Measurements from ENCODE around the gene ME2. TPM values are rescaled to one million over a fixed set of nuclear protein-coding genes. Genes with fewer than 3 reads are reported as not detected.
"Not testable (repeated sequence)": the region's sequence is repeated elsewhere in the genome, so short reads cannot be mapped to it uniquely, and the experiment has no call there.

ME2 gene
- total RNA-seq, 1 experiment from 2014 or later = 111 TPM

GRCh38 chr18:50859793-50860555 lies 18.9 kb upstream of the ME2 start:
- DNase-seq (ENCODE audit: low read depth) = no peak

- no peak for DNase-seq (ENCODE audit: low read depth)
Measured at GRCh38 chr18:50861617-50862016, 17.3 kb upstream of the ME2 start.

DNA sequence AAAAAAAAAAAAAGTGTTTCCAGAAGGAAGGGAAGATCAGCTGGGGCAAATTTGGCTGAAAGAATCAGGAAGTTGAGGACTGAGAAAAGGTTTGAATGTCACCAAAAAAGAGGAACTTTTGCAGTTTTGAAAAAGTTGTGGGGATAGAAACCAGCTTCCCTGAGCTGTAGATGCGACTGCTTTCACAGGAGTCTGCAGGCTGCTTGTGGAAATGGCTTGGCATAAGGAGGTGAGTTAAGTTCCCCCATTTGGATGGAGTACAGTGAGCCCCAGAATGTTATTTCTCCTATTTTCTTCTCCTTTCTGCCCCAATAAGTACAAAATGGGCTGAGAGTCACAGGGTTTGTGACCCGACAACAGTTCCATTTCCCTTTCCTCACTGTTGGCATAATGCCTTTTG lies 16.5 kb upstream of the ME2 start:
- no peak for DNase-seq (ENCODE audit: low read depth)

GRCh38 chr18:50863840-50864375 lies 15.0 kb upstream of the ME2 start:
- no peak for DNase-seq (ENCODE audit: low read depth)

- peak; percentile 58 for DNase-seq (ENCODE audit: low read depth)
Measured at GRCh38 chr18:50866765-50867164, 12.2 kb upstream of the ME2 start.

DNA sequence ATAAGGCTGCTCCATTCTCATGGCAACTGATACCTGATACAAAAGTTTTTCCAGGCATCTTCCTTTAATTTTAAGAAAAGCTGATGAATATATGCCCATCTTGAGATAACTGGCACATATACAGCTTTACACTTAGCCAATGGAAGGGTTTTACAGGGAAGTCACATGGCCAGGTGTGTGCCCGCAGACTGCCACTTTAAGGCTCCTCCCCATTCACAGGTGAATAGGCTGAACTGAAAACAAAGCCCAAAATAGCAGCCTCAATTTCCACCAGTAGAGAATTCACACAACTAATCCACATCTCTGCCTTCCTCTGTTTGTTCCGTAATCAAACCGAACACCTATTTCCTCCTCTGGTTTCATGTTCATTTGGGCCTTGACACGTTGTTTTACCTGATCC lies 9.8 kb upstream of the ME2 start:
- DNase-seq (ENCODE audit: low read depth) = no peak

DNA sequence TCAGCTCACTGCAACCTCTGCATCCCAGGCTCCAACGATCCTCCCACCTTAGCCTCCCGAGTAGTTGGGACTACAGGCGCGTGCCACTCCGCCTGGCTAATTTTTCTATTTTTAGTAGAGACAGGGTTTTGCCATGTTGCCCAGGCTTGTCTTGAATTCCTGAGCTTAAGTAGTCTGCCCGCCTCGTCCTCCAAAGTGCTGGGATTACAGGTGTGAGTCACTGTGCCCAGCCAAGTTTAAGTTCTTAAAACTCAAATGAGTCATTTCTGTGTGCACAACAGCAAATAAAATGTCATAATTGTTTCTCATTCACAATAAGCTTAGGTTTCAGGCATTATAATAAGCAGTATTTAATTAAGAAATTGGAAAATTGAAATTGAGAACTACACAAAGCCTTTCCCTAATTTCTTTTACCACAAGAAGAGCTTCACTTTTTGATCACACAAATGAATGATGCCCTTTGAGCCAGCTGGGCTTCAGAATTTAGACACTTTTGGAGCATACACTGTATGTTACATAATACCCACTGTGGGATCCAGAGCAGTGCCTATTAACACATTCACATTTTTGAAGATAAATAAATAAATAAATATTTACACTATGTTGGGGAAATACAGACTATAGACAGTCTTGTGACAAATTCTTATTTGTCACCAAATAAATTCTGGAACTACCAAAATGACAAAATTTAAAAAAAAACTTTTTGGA lies 8.6 kb upstream of the ME2 start:
- DNase-seq (ENCODE audit: low read depth) = peak; percentile 96

DNA sequence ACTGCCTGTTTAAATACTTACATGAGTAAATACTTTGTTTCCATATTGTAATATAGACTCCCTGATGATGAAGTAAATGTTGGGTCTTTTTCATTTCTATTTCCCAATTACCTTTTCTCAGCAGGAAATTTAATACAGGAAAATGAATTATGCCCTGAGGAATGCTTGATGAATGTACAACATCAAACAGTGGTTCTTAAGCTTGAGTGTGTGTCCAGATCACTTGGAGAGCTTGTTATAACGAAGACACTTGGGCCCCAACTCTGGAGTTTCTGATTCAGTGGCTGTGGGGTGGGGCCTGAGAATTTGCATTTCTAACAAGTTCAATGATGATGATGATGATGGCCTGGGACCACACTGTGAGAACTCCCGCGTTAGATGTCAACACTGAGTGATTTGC lies 7.1 kb upstream of the ME2 start:
- DNase-seq (ENCODE audit: low read depth) = peak; percentile 23

- DNase-seq (ENCODE audit: low read depth) = no peak
Measured at GRCh38 chr18:50875966-50876536, 2.9 kb upstream of the ME2 start.

DNA sequence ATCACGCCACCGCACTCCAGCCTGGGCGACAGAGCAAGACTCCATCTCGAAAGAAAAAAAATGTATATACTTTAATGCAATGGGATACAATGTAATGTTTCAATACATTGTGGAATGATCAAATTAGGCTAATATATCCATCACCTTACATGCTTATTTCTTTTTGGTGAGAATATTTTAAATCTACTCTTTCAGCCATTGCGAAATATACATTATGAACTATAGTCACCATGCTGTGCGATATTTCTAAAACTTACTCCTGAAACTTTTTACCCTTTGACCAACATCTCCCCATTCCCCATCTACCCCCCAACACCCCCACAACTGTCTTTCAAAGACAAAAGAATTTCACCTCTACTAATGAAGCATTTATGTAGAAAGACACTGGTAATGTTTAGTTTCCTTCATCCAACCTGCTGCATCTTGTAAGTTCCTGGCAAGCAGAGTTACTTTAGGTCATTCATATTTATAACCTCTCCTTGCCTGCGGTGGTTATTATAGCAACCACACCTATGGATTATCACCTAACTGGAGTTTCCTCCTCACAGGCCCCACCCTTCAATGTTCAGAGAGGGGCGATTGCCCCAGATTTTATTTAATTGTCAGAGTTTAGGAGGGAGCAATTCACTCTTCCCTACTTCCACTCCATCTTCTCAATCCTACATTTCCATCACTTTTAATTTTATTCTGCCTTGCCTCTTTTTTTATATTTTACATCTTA lies 1.2 kb upstream of the ME2 start:
- no peak for DNase-seq (ENCODE audit: low read depth)

DNA sequence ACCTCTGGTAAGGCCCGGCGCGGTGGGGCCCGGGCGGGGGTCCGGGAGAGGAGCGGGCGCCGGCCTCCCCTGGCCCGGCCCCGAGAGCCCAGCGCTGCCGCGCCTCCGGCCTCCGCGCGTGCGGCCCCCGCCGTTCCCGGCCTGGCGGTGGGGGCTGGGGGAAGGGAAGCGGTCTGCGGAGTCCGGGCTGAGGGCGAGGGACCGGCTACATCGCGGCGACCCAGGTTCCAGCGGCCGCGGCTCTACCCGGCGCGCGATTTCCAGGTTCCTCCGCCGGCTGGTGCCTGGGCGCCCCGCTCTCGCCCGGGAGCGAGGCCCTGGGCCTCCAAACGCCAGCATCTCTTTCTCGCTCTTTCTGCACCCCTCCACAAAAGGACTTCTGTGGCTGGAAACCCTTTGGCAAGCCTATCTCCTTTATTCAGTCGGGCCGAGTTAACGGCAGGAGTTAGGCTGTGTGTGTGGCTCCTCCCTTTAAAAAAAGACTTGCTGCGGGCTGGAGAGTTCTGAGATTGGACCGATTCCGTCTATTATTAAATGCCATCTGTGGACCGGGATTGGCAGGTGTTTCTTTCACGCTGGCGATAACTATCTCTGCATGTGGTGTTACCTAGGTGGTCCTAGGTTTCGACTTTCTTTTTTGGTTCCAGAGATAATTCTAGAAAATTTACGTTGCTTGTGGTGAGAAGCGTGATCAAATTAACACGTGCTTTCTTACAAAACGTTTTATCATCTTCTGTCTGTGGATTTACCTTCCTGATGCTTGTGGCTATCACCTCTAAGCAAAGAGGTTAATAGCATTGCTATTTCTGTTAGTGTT lies 592 bp downstream of the ME2 start:
- DNase-seq (ENCODE audit: low read depth) = peak; percentile 47

DNA sequence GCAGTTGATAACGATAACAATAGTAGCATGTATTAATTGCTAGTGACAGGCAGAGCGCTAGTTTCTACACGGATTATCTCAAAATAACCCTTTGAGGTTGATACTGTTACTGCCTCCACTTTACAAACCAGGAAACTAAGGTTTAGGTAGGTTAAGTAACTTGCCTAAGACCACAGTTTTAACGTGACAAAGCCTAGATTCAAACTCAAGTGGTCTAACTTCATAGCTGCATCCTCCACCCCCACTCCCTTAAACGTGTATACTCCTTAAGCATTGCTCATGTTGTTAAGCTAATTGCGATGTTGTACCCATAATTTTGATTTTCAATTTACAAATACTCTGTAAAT lies 1.2 kb downstream of the ME2 start:
- no peak for DNase-seq (ENCODE audit: low read depth)

GRCh38 chr18:50880944-50881343 lies 2.0 kb downstream of the ME2 start:
- not testable (repeated sequence) for DNase-seq (ENCODE audit: low read depth)

GRCh38 chr18:50886929-50887328 lies 8.0 kb downstream of the ME2 start:
- DNase-seq (ENCODE audit: low read depth) = no peak

- DNase-seq (ENCODE audit: low read depth) = no peak
Measured at GRCh38 chr18:50895350-50896045, 16.6 kb downstream of the ME2 start.

GRCh38 chr18:50896093-50896492 lies 17.2 kb downstream of the ME2 start:
- DNase-seq (ENCODE audit: low read depth) = no peak

DNA sequence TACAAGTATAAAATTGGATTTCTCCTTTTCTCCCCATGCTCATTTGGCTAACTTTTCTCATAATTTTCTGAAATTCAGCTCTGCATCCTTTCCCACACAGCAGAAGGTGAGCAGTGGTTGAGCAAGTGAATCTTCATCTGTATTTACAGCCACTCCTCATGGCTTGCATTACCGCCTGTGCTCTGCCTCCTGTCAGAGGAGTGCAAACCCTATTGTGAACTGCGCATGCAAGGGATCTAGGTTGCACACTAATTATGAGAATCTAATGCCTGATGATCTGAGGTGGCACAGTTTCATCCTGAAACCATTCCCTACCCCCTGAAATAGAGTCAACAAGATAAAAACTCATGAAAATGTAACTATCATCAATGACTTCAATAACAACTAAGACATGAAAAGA lies 20.0 kb downstream of the ME2 start:
- DNase-seq (ENCODE audit: low read depth) = no peak

DNA sequence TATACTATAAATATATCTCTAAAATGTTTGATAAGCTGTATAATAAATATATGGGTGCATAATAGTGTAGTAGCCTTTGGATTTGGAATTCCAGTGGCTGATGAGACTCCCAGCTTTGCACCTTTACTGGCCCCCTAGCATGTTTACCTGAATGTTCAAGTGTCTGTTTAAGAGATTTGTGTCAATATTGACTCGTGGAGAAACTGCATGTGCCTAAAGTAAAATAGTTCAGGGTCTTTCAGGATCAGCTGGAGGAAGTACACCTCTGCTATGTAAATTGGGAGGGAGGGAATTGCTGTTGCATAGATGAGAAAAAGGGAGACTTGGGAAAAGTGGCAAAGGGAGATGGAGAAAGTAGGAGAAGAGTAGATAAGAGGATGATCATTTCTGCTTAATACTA lies 23.9 kb downstream of the ME2 start:
- DNase-seq (ENCODE audit: low read depth) = no peak

- DNase-seq (ENCODE audit: low read depth) = no peak
Measured at GRCh38 chr18:50906843-50907242, 27.9 kb downstream of the ME2 start.

DNA sequence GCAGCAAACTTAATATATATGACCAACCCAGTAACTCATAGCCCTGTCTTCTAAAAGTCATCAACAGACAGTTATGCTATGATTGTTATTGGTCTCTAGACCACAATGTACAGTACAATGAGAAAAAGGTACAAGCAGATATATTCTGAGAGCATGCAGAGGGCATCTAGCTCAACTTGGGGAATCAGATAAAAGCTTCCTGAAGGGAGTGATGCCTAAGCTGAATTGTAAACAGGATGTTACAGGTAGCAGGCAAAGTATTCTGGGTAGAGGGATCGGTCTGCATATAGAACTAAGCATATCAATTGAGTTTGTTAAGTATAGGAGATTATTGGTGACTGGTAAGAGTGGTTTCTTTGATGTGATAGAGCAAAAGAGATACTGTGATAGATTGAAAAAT lies 30.3 kb downstream of the ME2 start:
- DNase-seq (ENCODE audit: low read depth) = no peak
